KMS-11 (cell line): Measurements from ENCODE around the gene TANC1.

Experiments used
- H2AFZ ChIP-seq: fragments of 200-600 bp; sonication (generic); 2 replicates; pipeline ENCODE4 v1.6.1; 2016; ENCODE audit warnings: antibody characterized with exemption, mixed run types, low read depth
- H3K27ac ChIP-seq: fragments of 200-600 bp; sonication (generic); 2 replicates; pipeline ENCODE4 v1.6.1; 2016; ENCODE audit warnings: mild to moderate bottlenecking, mixed run types
- H3K27me3 ChIP-seq: fragments of 200-600 bp; sonication (generic); 2 replicates; pipeline ENCODE4 v1.6.1; 2017; ENCODE audit warnings: mild to moderate bottlenecking, low read depth, mixed run types, moderate library complexity; ENCODE audit not compliant: insufficient read depth
- H3K36me3 ChIP-seq: fragments of 200-600 bp; sonication (generic); 2 replicates; pipeline ENCODE4 v1.6.1; 2017; ENCODE audit warnings: mild to moderate bottlenecking, mixed run types; ENCODE audit not compliant: insufficient read depth
- H3K4me1 ChIP-seq: fragments of 200-600 bp; sonication (generic); 2 replicates; pipeline ENCODE4 v1.6.1; 2016; ENCODE audit warnings: mild to moderate bottlenecking, low read depth, mixed run types; ENCODE audit not compliant: poor library complexity, severe bottlenecking
- H3K4me2 ChIP-seq: fragments of 200-600 bp; sonication (generic); 2 replicates; pipeline ENCODE4 v1.7.0; 2016; ENCODE audit warnings: mild to moderate bottlenecking, mixed run types
- H3K4me3 ChIP-seq: fragments of 200-600 bp; sonication (generic); IDR thresholded peaks from 2 replicates; pipeline ENCODE4 v1.6.1; 2017; ENCODE audit warnings: low read depth, low read length, mixed read lengths; ENCODE audit not compliant: insufficient read depth
- H3K79me2 ChIP-seq: fragments of 200-600 bp; sonication (generic); 2 replicates; pipeline ENCODE4 v1.6.1; 2016; ENCODE audit warnings: low read depth, mixed run types; ENCODE audit not compliant: insufficient read depth
- H3K9ac ChIP-seq: fragments of 200-600 bp; sonication (generic); 2 replicates; pipeline ENCODE4 v1.6.1; 2016; ENCODE audit warnings: mild to moderate bottlenecking, mixed run types
- H4K20me1 ChIP-seq: fragments of 200-600 bp; sonication (generic); 2 replicates; pipeline ENCODE4 v1.6.1; 2016; ENCODE audit warnings: mild to moderate bottlenecking, mixed run types; ENCODE audit not compliant: insufficient read depth
- CTCF ChIP-seq: fragments of 200-600 bp; sonication (generic); conservative IDR thresholded peaks from 2 replicates; pipeline ENCODE4 v1.6.1; 2017; ENCODE audit warnings: low read depth, mild to moderate bottlenecking, antibody characterized with exemption, low read length, moderate library complexity, mixed read lengths

TANC1 gene

GRCh38 chr2:159004849-159005248 lies 36.4 kb downstream of the TANC1 start:
- Histone ChIP-seq H3K27ac (no peak overlapping the region), H3K9ac (no peak overlapping the region), H3K4me2 (no peak overlapping the region), H3K27me3 (no peaks in the 10 kb centered on the region), H3K36me3 (no peaks in the 10 kb centered on the region), H3K79me2 (peaks cover 68% of the 10 kb centered on the region; the same call in 1 of the 2 replicates), H3K4me3 (no peak overlapping the region), H3K4me1 (peaks cover 52% of the 10 kb centered on the region), H2AFZ (no peak overlapping the region), H4K20me1 (0 out of 2 replicates have a peak, but pooled peaks cover 4% of the 10 kb centered on the region)
- no peak for TF ChIP-seq CTCF

- peaks cover 49% of the 10 kb centered on the region; the same call in 1 of the 2 replicates for H3K79me2 ChIP-seq
- H2AFZ ChIP-seq, result no peak overlapping the region
- H3K27me3 ChIP-seq, result no peaks in the 10 kb centered on the region
- H3K9ac ChIP-seq, result no peak overlapping the region
- H3K4me3 ChIP-seq, result no peak overlapping the region
- no peak for TF ChIP-seq CTCF
- H3K4me1 ChIP-seq, result peaks cover 8% of the 10 kb centered on the region
- no peaks in the 10 kb centered on the region for H4K20me1 ChIP-seq
- no peaks in the 10 kb centered on the region for H3K36me3 ChIP-seq
- H3K4me2 ChIP-seq, result no peak overlapping the region
- no peak overlapping the region for H3K27ac ChIP-seq
These were observed 41.5 kb downstream of the TANC1 start for GRCh38 chr2:159009940-159010339.

GRCh38 chr2:159010340-159010739 lies 41.9 kb downstream of the TANC1 start:
- Histone ChIP-seq H3K79me2 (peaks cover 45% of the 10 kb centered on the region; the same call in 1 of the 2 replicates), H4K20me1 (no peaks in the 10 kb centered on the region), H3K36me3 (no peaks in the 10 kb centered on the region), H3K4me1 (peaks cover 8% of the 10 kb centered on the region), H3K4me2 (no peak overlapping the region), H3K9ac (no peak overlapping the region), H2AFZ (no peak overlapping the region), H3K27me3 (no peaks in the 10 kb centered on the region), H3K4me3 (no peak overlapping the region), H3K27ac (no peak overlapping the region)
- no peak for TF ChIP-seq CTCF

GRCh38 chr2:159010963-159011362 lies 42.5 kb downstream of the TANC1 start:
- Histone ChIP-seq H3K27ac (no peak overlapping the region), H3K4me2 (no peak overlapping the region), H3K79me2 (peaks cover 41% of the 10 kb centered on the region; the same call in 1 of the 2 replicates), H3K27me3 (no peaks in the 10 kb centered on the region), H3K4me1 (peaks cover 8% of the 10 kb centered on the region), H4K20me1 (no peaks in the 10 kb centered on the region), H2AFZ (no peak overlapping the region), H3K9ac (no peak overlapping the region), H3K4me3 (no peak overlapping the region), H3K36me3 (peaks cover 6% of the 10 kb centered on the region; the same call in 1 of the 2 replicates)
- no peak for TF ChIP-seq CTCF
